LNCAP (cell line): ENCODE measurements around the gene CRYBG2.

ENCODE experiments used
- TF ChIP-seq, protein P1 (sequence below): fragments of 450-650 bp; IDR thresholded peaks from 2 replicates; pipeline ENCODE4 v1.5.1; 2017; ENCODE audit warnings: mild to moderate bottlenecking

Gene CRYBG2

GRCh38 chr1:26367441-26367840, 13.5 kb upstream of the CRYBG2 start:
- TF ChIP-seq, protein P1, sequence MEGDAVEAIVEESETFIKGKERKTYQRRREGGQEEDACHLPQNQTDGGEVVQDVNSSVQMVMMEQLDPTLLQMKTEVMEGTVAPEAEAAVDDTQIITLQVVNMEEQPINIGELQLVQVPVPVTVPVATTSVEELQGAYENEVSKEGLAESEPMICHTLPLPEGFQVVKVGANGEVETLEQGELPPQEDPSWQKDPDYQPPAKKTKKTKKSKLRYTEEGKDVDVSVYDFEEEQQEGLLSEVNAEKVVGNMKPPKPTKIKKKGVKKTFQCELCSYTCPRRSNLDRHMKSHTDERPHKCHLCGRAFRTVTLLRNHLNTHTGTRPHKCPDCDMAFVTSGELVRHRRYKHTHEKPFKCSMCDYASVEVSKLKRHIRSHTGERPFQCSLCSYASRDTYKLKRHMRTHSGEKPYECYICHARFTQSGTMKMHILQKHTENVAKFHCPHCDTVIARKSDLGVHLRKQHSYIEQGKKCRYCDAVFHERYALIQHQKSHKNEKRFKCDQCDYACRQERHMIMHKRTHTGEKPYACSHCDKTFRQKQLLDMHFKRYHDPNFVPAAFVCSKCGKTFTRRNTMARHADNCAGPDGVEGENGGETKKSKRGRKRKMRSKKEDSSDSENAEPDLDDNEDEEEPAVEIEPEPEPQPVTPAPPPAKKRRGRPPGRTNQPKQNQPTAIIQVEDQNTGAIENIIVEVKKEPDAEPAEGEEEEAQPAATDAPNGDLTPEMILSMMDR = no peak

DNA sequence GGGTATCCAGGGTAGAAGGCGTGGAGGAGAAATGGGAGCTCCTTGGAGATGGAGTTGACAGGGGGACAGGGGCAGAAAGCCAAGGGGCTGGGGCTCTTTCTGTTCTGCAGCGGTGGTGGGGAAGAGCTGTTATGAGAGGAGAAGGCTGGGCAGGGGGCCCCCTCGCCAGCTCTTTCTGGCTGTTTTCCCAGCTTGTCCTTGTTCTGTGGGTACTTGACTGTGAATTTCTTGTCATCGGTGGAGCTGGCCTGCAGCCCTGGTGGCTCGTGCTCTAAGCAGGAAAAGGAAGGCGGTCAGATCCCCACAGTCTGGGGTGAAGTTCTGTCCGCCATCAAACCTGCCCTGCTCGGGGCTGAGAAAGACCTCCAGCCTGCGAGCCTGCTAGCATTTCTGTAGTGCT, 11.0 kb upstream of the CRYBG2 start:
- TF ChIP-seq, protein P1 = no peak

DNA sequence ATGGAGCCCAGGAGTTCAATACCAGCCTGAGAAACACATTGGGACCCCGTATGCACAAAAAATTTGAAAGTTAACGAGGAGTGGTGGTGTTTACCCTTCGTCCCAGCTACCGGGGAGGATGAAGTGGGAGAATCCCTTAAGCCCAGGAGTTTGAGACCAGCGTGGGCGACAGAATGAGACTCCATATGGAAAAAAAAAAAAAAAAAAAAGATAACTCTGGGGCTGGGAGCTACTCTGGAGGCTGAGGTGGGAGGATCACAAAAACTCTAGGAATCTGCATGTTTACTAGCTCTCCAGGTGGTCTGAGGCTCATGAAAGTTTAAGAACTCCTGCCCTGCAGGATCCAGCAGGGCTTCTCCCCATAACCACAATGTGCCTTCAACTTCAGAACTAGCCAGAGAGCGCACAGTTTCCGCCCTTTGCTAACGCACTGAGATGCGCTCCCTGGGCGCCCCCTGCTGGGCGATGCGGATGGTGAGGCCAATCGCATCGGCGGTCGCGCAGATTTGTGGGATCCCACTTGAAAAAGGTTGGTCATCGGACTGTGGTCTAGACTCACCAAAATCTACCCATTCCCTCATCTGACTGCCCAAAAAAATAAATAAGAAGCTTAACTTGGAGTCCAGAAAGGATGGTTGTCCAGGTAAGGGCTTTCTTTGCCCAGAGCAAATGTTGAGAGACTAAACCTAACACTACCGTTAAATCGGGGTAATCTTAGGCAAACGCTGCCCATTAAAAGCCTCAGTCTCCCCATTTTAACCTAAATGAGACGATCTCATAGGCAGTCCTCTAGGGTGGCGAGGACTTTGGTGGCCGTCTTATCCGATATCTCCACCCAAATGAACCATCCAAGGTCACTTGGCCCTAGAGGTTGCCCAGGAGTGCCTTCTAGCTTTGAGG, 9.9 kb upstream of the CRYBG2 start:
- TF ChIP-seq, protein P1 = peak; percentile 82

GRCh38 chr1:26362331-26362730, 8.4 kb upstream of the CRYBG2 start:
- TF ChIP-seq, protein P1 = no peak

DNA sequence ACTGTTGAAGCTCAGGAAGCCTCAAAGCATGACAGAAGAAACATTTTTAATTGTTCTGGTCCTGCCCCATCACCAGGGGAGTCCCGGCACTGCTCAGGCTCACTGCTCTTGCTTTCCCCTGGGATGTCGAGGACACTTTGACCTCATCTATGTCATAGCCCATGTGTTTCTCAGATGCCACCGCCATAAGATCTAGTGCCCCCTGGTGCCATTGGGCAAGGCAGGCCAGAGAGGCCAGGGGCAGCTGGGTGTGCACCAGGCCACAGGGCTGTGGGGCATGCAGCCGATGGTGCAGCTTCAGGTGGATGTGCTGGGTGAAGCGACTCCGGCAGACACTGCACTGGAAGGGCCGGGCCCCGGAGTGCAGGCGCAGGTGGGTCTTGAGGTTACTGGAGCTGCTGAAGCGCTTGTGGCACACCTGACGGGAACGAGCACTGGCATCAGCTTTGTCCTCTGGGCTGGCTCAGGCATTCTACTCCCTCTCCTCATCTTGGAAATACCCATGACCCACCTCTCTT, 7.7 kb upstream of the CRYBG2 start:
- TF ChIP-seq, protein P1 = no peak

DNA sequence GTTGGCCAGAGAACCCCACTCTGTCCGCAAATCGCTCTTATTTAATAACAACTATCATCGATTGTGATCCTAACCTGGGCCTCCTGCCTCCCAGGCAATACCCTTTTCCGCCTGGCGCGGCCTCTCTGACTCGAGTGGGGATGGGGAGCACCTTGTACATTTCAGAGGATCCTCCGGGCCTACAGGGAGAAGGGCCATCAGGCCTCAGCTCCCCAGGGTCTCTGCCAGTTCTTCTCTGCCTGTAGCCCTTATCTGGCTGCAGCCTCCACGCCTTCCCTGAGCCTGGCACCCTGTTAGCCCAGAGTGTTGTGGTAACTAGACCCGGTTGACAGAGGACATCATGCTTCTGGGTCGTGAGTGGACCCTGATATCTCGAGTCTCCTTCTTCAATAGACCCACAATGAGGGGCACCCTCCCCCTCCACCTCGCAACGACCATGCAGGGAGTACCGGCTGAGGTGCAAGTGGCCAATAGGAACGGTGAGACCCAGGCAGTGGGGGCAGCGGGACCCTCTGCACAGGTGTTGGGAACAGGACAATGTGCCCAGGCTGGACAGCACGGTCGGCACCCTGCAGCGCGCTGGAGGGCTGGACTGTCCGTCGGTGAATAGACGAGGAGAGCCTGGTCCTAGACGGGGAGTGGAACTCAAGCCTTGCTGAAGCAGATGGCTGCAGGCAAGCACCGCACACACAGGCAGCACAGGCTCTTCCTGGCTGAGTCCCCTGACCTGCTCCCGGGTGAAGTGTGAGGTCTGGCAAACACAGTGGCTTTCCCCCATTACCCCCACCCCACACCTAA, 7.1 kb upstream of the CRYBG2 start:
- TF ChIP-seq, protein P1 = no peak

GRCh38 chr1:26359981-26360806, 6.3 kb upstream of the CRYBG2 start:
- TF ChIP-seq, protein P1 = no peak
